HepG2 (cell line): ENCODE measurements around the gene MVB12A. TPM values are rescaled to one million over a fixed set of nuclear protein-coding genes. Genes with fewer than 3 reads are reported as not detected.

Experiments
- ARNTL ChIP-seq: sonication (generic); formaldehyde crosslinking; IDR thresholded peaks from 2 replicates; pipeline ENCODE4 v1.4.0; 2020; ENCODE audit warnings: mild to moderate bottlenecking, missing genetic modification reagents
- ATAD3A ChIP-seq: sonication (generic); formaldehyde crosslinking; IDR thresholded peaks from 2 replicates; pipeline ENCODE4 v1.4.0; 2020; ENCODE audit warnings: missing genetic modification reagents
- CERS6 ChIP-seq: sonication (generic); formaldehyde crosslinking; IDR thresholded peaks from 2 replicates; pipeline ENCODE4 v1.5.0; 2020; ENCODE audit warnings: missing genetic modification reagents
- CSRNP1 ChIP-seq: sonication (generic); formaldehyde crosslinking; IDR thresholded peaks from 2 replicates; pipeline ENCODE4 v1.8.1; 2023; ENCODE audit warnings: mild to moderate bottlenecking, missing genetic modification reagents
- FOSL1 ChIP-seq: sonication (generic); formaldehyde crosslinking; IDR thresholded peaks from 2 replicates; pipeline ENCODE4 v1.9.0; 2021; ENCODE audit warnings: missing genetic modification reagents, borderline replicate concordance
- FOXM1 ChIP-seq: sonication (generic); formaldehyde crosslinking; IDR thresholded peaks from 2 replicates; pipeline ENCODE4 v1.5.0; 2020; ENCODE audit warnings: missing genetic modification reagents
- FOXO4 ChIP-seq: sonication (generic); formaldehyde crosslinking; conservative IDR thresholded peaks from 2 replicates; pipeline ENCODE4 v1.8.1; 2023; ENCODE audit warnings: missing genetic modification reagents
- MED13 ChIP-seq: sonication (generic); formaldehyde crosslinking; IDR thresholded peaks from 2 replicates; pipeline ENCODE4 v1.5.0; 2020; ENCODE audit warnings: missing genetic modification reagents
- MLLT10 ChIP-seq: sonication (generic); formaldehyde crosslinking; IDR thresholded peaks from 2 replicates; pipeline ENCODE4 v1.4.0; 2020; ENCODE audit warnings: missing genetic modification reagents
- MXD3 ChIP-seq: IDR thresholded peaks from 2 replicates; pipeline ENCODE4 v1.6.1; 2016; ENCODE audit warnings: mild to moderate bottlenecking, missing biosample characterization, missing genetic modification reagents
- NFKBIZ ChIP-seq: IDR thresholded peaks from 2 replicates; pipeline ENCODE4 v1.6.1; 2018; ENCODE audit warnings: missing genetic modification reagents, missing compliant biosample characterization
- SKI ChIP-seq: fragments of 450-650 bp; IDR thresholded peaks from one replicate; pipeline ENCODE4 v1.6.1; 2018; ENCODE audit warnings: mild to moderate bottlenecking; ENCODE audit not compliant: partially characterized antibody
- ZBTB21 ChIP-seq: sonication (generic); formaldehyde crosslinking; IDR thresholded peaks from 2 replicates; pipeline ENCODE4 v1.4.0; 2020; ENCODE audit warnings: missing genetic modification reagents
- ZBTB33 ChIP-seq: sonication (generic); formaldehyde crosslinking; IDR thresholded peaks from 2 replicates; pipeline ENCODE4 v1.4.0; 2020; ENCODE audit warnings: missing genetic modification reagents
- ZFYVE20 ChIP-seq: sonication (generic); formaldehyde crosslinking; IDR thresholded peaks from 2 replicates; pipeline ENCODE4 v1.8.0; 2023; ENCODE audit warnings: low read depth, mild to moderate bottlenecking, moderate library complexity, missing genetic modification reagents, borderline replicate concordance
- ZNF160 ChIP-seq: sonication (generic); formaldehyde crosslinking; IDR thresholded peaks from 2 replicates; pipeline ENCODE4 v1.8.0; 2022; ENCODE audit warnings: mild to moderate bottlenecking, inconsistent platforms, missing genetic modification reagents
- ZNF354B ChIP-seq: sonication (generic); formaldehyde crosslinking; IDR thresholded peaks from 2 replicates; pipeline ENCODE4 v1.8.0; 2022; ENCODE audit warnings: mild to moderate bottlenecking, missing genetic modification reagents
- ZNF430 ChIP-seq: sonication (generic); formaldehyde crosslinking; IDR thresholded peaks from 2 replicates; pipeline ENCODE4 v1.9.0; 2021; ENCODE audit warnings: mild to moderate bottlenecking, missing genetic modification reagents
- ZNF441 ChIP-seq: sonication (generic); formaldehyde crosslinking; IDR thresholded peaks from 2 replicates; pipeline ENCODE4 v1.7.0; 2021; ENCODE audit warnings: missing genetic modification reagents, borderline replicate concordance
- ZNF605 ChIP-seq: sonication (generic); formaldehyde crosslinking; IDR thresholded peaks from 2 replicates; pipeline ENCODE4 v1.8.0; 2022; ENCODE audit warnings: mild to moderate bottlenecking, missing genetic modification reagents
- ZNF615 ChIP-seq: sonication (generic); formaldehyde crosslinking; IDR thresholded peaks from 2 replicates; pipeline ENCODE4 v1.5.0; 2020; ENCODE audit warnings: mild to moderate bottlenecking, missing genetic modification reagents, borderline replicate concordance
- ZSCAN31 ChIP-seq: sonication (generic); formaldehyde crosslinking; IDR thresholded peaks from 2 replicates; pipeline ENCODE4 v1.5.0; 2020; ENCODE audit warnings: low read depth, mild to moderate bottlenecking, missing genetic modification reagents
- polyA plus RNA-seq, 8 experiments: library from polyadenylated mRNA; depleted of rRNA in 3 of 8; stranded (reverse) in 7 of 8; unstranded in 1 of 8; fragments of >200 nt; fragmentation: Illumina TruSeq in 4 of 8; extraction: Trizol in 4 of 8; gene quantifications; 2 replicates each; pipeline versions ENCODE4 v1.2.1 to v1.2.3, GENCODE V29; 2011 to 2016; ENCODE audit warnings: low read depth in 4 of 8, missing spikeins in 1 of 8, mixed read lengths in 1 of 8; ENCODE audit not compliant: insufficient read depth in 1 of 8
- total RNA-seq, 5 experiments: library from RNA; depleted of rRNA; stranded (reverse); fragments of >200 nt; fragmentation: Illumina TruSeq; extraction: Trizol; gene quantifications; 2 replicates each; pipeline ENCODE4 v1.2.3, GENCODE V29; 2016; ENCODE audit warnings: low read depth in 1 of 5
- TF ChIP-seq, protein P1 (sequence below): IDR thresholded peaks from 2 replicates; pipeline ENCODE4 v1.6.1; 2012; ENCODE audit warnings: low read depth, low read length, improper control_type of control experiment

The MVB12A gene
- total and polyA plus RNA-seq, 2 of the 13 experiments (the other 11 are each of a cell fraction or from before 2014, with no cell fraction given), result 35.7 to 36.1 TPM

GRCh38 chr19:17390665-17391370 lies 29.0 kb upstream of the MVB12A start (continued):
- TF ChIP-seq ZBTB33, result no peak
- no peak for TF ChIP-seq FOXM1 (CRISPR knock-in tag)
- TF ChIP-seq MLLT10 (CRISPR knock-in tag), result no peak
- no peak for TF ChIP-seq NFKBIZ (CRISPR knock-in tag)
- no peak for TF ChIP-seq ATAD3A
- no peak for TF ChIP-seq CSRNP1
- no peak for TF ChIP-seq FOSL1 (CRISPR knock-in tag)
- TF ChIP-seq, protein P1, sequence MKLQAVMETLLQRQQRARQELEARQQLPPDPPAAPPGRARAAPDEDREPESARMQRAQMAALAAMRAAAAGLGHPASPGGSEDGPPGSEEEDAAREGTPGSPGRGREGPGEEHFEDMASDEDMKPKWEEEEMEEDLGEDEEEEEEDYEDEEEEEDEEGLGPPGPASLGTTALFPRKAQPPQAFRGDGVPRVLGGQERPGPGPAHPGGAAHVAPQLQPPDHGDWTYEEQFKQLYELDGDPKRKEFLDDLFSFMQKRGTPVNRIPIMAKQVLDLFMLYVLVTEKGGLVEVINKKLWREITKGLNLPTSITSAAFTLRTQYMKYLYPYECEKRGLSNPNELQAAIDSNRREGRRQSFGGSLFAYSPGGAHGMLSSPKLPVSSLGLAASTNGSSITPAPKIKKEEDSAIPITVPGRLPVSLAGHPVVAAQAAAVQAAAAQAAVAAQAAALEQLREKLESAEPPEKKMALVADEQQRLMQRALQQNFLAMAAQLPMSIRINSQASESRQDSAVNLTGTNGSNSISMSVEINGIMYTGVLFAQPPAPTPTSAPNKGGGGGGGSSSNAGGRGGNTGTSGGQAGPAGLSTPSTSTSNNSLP, result peak; percentile 60; the same call in 1 of the 2 replicates
- TF ChIP-seq MXD3 (CRISPR knock-in tag), result peak; percentile 30; the same call in 1 of the 2 replicates
- TF ChIP-seq ZNF354B (CRISPR knock-in tag), result no peak
- TF ChIP-seq ZBTB21 (CRISPR knock-in tag), result no peak
- TF ChIP-seq ARNTL, result no peak
- TF ChIP-seq ZNF160 (CRISPR knock-in tag), result no peak
- no peak for TF ChIP-seq FOXO4
- no peak for TF ChIP-seq ZFYVE20 (CRISPR knock-in tag)
- TF ChIP-seq SKI, result peak; percentile 87
- TF ChIP-seq ZNF430 (CRISPR knock-in tag), result no peak
- TF ChIP-seq MED13, result no peak
- no peak for TF ChIP-seq ZNF441
- TF ChIP-seq ZNF615 (CRISPR knock-in tag), result no peak
- peak; percentile 36; the same call in 1 of the 2 replicates for TF ChIP-seq ZSCAN31 (CRISPR knock-in tag)
- no peak for TF ChIP-seq ZNF605 (CRISPR knock-in tag)
- TF ChIP-seq CERS6 (CRISPR knock-in tag), result no peak
